Nephron (organoid): ENCODE data around the gene ATF3.

ENCODE experiments used
- H3K27ac Mint-ChIP-seq, 3 experiments: 2 replicates each; pipeline ENCODE4 v1.8.0; 2020; ENCODE audit warnings: mixed read lengths in 3 of 3, mild to moderate bottlenecking in 2 of 3, moderate library complexity in 1 of 3
- H3K27me3 Mint-ChIP-seq: 2 replicates; pipeline ENCODE4 v1.8.0; 2021; ENCODE audit warnings: low read depth, mild to moderate bottlenecking, moderate library complexity, mixed read lengths
- H3K36me3 Mint-ChIP-seq: 2 replicates; pipeline ENCODE4 v1.8.0; 2020; ENCODE audit warnings: low read depth, mixed read lengths
- H3K4me1 Mint-ChIP-seq: 2 replicates; pipeline ENCODE4 v1.8.0; 2020; ENCODE audit warnings: mixed read lengths
- H3K4me3 Mint-ChIP-seq, 3 experiments: 2 replicates each; pipeline ENCODE4 v1.8.0; 2020; ENCODE audit warnings: mild to moderate bottlenecking in 3 of 3, mixed read lengths in 3 of 3, moderate library complexity in 2 of 3
- H3K9me3 Mint-ChIP-seq: 2 replicates; pipeline ENCODE4 v1.8.0; 2020; ENCODE audit warnings: mixed read lengths
- CTCF ChIP-seq, 3 experiments: fragments of 200-600 bp; sonication (generic); IDR thresholded peaks; one replicate each; pipeline ENCODE4 v1.5.0; 2021; ENCODE audit warnings: antibody characterized with exemption in 3 of 3; ENCODE audit not compliant: unreplicated experiment in 3 of 3

The ATF3 gene

DNA sequence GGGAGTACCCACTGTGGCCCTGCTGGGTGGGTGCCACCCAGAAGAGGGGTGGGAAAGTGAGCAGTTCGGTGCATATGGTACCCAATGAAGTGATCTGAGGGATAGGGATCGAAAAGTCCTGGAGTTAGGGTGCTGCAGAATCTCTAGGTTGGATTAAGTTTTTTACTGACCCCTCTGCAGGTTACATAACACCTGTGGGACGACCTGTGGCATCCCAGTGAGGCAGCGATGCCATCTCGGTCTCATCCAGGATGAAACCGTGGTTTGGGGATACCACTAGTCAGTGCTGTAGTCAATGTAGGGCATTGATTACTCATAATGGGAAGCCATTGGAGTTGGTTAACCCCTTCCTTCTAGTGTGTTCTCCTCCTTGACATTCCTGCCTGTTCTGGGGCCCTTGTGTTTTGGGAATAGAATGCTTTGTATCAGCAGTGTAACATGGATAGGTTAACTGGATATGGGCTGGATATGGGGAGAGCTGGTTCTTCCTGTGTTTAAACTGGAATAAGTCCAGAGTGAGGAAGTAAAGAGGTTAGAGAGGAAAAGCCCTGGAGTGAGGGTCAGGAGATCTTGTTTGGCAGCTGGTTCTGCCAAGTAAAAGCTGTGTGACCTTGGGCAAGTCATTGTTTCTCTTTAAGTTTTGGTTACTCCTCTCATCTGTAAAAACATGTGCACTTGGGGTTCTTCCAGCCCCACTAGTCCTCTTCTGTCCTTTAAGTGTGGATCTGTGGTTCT, 42.8 kb upstream of the ATF3 start:
- Mint-ChIP-seq H3K4me3 (peak overlapping the region; percentile 16 to 88 (median 86)), H3K36me3 (no peaks in the 10 kb centered on the region), H3K27me3 (peaks cover 4% of the 10 kb centered on the region), H3K9me3 (no peaks in the 10 kb centered on the region), H3K27ac (peak overlapping the region in 2 of 3 experiments; percentile 72 to 75), H3K4me1 (peaks cover 22% of the 10 kb centered on the region)
- TF ChIP-seq CTCF (IDR thresholded peaks at IDR 0.05; ENCODE audit: unreplicated experiment in 3 of 3): no peak

- peaks cover 7% of the 10 kb centered on the region for H3K27me3 Mint-ChIP-seq
- peak overlapping the region; percentile 71 to 75 (median 72) for H3K27ac Mint-ChIP-seq
- peak overlapping the region; percentile 84 to 88 (median 86) for H3K4me3 Mint-ChIP-seq
- no peak for TF ChIP-seq CTCF (IDR thresholded peaks at IDR 0.05; ENCODE audit: unreplicated experiment in 3 of 3)
- H3K4me1 Mint-ChIP-seq: peaks cover 22% of the 10 kb centered on the region
- no peaks in the 10 kb centered on the region for H3K9me3 Mint-ChIP-seq
- no peaks in the 10 kb centered on the region for H3K36me3 Mint-ChIP-seq
Measured at GRCh38 chr1:212566522-212567479, 41.8 kb upstream of the ATF3 start.

GRCh38 chr1:212567638-212568037, 40.9 kb upstream of the ATF3 start:
- peaks cover 22% of the 10 kb centered on the region for H3K4me1 Mint-ChIP-seq
- H3K4me3 Mint-ChIP-seq: peak overlapping the region in 2 of 3 experiments; percentile 84 to 88
- no peaks in the 10 kb centered on the region for H3K36me3 Mint-ChIP-seq
- no peak for TF ChIP-seq CTCF (IDR thresholded peaks at IDR 0.05; ENCODE audit: unreplicated experiment in 3 of 3)
- H3K27ac Mint-ChIP-seq: peak overlapping the region; percentile 71 to 75 (median 72)
- peaks cover 7% of the 10 kb centered on the region for H3K27me3 Mint-ChIP-seq
- H3K9me3 Mint-ChIP-seq: no peaks in the 10 kb centered on the region

GRCh38 chr1:212568978-212569537, 39.5 kb upstream of the ATF3 start:
- H3K4me3 Mint-ChIP-seq: no peak overlapping the region
- H3K9me3 Mint-ChIP-seq: no peaks in the 10 kb centered on the region
- H3K27me3 Mint-ChIP-seq: peaks cover 7% of the 10 kb centered on the region
- TF ChIP-seq CTCF (IDR thresholded peaks at IDR 0.05; ENCODE audit: unreplicated experiment in 3 of 3): no peak
- H3K4me1 Mint-ChIP-seq: peaks cover 22% of the 10 kb centered on the region
- no peak overlapping the region for H3K27ac Mint-ChIP-seq
- no peaks in the 10 kb centered on the region for H3K36me3 Mint-ChIP-seq

GRCh38 chr1:212574732-212575131, 33.8 kb upstream of the ATF3 start:
- Mint-ChIP-seq H3K27ac (no peak overlapping the region), H3K9me3 (peaks cover 6% of the 10 kb centered on the region), H3K27me3 (peaks cover 3% of the 10 kb centered on the region), H3K4me3 (no peak overlapping the region), H3K36me3 (no peaks in the 10 kb centered on the region), H3K4me1 (no peaks in the 10 kb centered on the region)
- TF ChIP-seq CTCF (IDR thresholded peaks at IDR 0.05; ENCODE audit: unreplicated experiment in 3 of 3): no peak
